ENCODE data around the gene ZNF503.

DNA sequence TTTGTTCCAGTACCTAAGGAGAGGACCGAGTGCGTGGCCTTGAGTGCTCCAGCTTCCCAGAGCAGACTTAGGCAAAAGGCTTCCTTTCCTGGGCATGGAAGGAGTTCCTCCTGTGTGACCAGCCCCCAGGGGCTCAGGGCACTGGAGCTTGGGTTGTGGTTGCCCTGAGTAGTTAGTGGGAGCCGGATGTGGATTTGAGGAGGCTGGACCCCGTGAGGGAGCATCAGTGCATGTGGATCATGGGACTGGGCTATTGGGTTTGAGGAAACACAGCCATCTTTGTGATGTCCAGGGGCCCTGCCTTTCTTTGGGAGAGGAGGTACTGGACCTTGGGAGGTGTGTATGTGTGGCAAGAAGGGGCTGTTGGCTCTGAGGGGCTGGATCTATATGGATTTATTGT lies 38.2 kb upstream of the ZNF503 start:
- TF ChIP-seq TAF1 (IDR thresholded peaks at IDR 0.05; ENCODE audit: low read depth, low read length) (no peak), POLR2AphosphoS5 (IDR thresholded peaks at IDR 0.05; ENCODE audit: low read depth, low read length) (no peak), POLR2A (IDR thresholded peaks at IDR 0.05; ENCODE audit: low read depth, low read length) (no peak), PAX5 (IDR thresholded peaks at IDR 0.05; ENCODE audit: insufficient read depth, low read length, severe bottlenecking) (no peak)

All from GM12891 (cell line).